Bladder microvascular endothelial cell (primary cell): ENCODE results near the gene LILRB4. TPM values are rescaled to one million over a fixed set of nuclear protein-coding genes. Genes with fewer than 3 reads are reported as not detected.

Experiments used
- total RNA-seq: library from RNA; depleted of rRNA; stranded (reverse); fragments of >200 nt; gene quantifications from 2 replicates; pipeline ENCODE4 v1.2.3, GENCODE V29; 2014

LILRB4 gene
- total RNA-seq = not detected in 2 replicates

GRCh38 chr19:54662730-54663129 is at the start of gene LILRB4:
TSS of gene LILRB4 (plus strand) at chr19:54662985. CDS start at chr19:54663034, 49 bp downstream.

GRCh38 chr19:54630262-54630661 is 32.5 kb upstream of the LILRB4 start, which contains the start of gene LILRB1:
TSS of gene LILRB1 (plus strand) at chr19:54630484. CDS start at chr19:54631074, 590 bp downstream.

Other genes starting within 250 kb of the LILRB4 start
- not detected in 2 replicates for gene TTYH1, start 247.5 kb upstream of the LILRB4 start, total RNA-seq
- 24.9 and 54.1 TPM in 2 replicates for gene LENG8, start 213.8 kb upstream of the LILRB4 start, total RNA-seq
- 4.8 and 4.9 TPM in 2 replicates for gene LENG9, start 199.2 kb upstream of the LILRB4 start, total RNA-seq
- gene CDC42EP5, start 189.7 kb upstream of the LILRB4 start, total RNA-seq = 53.5 and 74.6 TPM in 2 replicates
- gene LAIR2, start 160.2 kb upstream of the LILRB4 start, total RNA-seq = not detected in 2 replicates
- gene LILRA2, start 89.2 kb upstream of the LILRB4 start, total RNA-seq = not detected in 2 replicates
- gene LILRA1, start 69.4 kb upstream of the LILRB4 start, total RNA-seq = not detected in 2 replicates
- not detected in 2 replicates for gene LILRB1, start 32.5 kb upstream of the LILRB4 start, total RNA-seq
- not detected in 2 replicates for gene KIR3DL3, start 61.5 kb downstream of the LILRB4 start, total RNA-seq
- gene KIR2DL3, start 75.5 kb downstream of the LILRB4 start, total RNA-seq = not detected in 2 replicates
- not detected in 2 replicates for gene KIR2DL1, start 106.8 kb downstream of the LILRB4 start, total RNA-seq
- gene KIR2DL4, start 140.6 kb downstream of the LILRB4 start, total RNA-seq = not detected in 2 replicates
- not detected in 2 replicates for gene KIR3DL1, start 153.5 kb downstream of the LILRB4 start, total RNA-seq
- gene KIR2DS4, start 169.7 kb downstream of the LILRB4 start, total RNA-seq = not detected in 2 replicates
- not detected in 2 replicates for gene KIR3DL2, start 187.5 kb downstream of the LILRB4 start, total RNA-seq
- not detected in 2 replicates for gene FCAR, start 211.2 kb downstream of the LILRB4 start, total RNA-seq
- gene NCR1, start 243.2 kb downstream of the LILRB4 start, total RNA-seq = not detected in 2 replicates